Endothelial cell of umbilical vein (primary cell): ENCODE measurements around the gene PPFIBP1. TPM values are rescaled to one million over a fixed set of nuclear protein-coding genes. Genes with fewer than 3 reads are reported as not detected.

ENCODE experiments used
- BruUV-seq: library from RNA; stranded (reverse); fragments of 400-500 nt; replicated peaks from 2 replicates; lab custom pipeline; 2021; lab: Mats Ljungman, UMichigan
- CTCF ChIA-PET: fragments of 300-600, 350-600 bp; sonication (Branson Sonifier 250); formaldehyde crosslinking; loops from one replicate; lab custom pipeline; 2021; ENCODE audit warnings: antibody characterized with exemption, inconsistent platforms; lab: Charles Lee
- POLR2A ChIA-PET: fragments of 300-600, 350-600 bp; sonication (Branson Sonifier 250); formaldehyde crosslinking; loops from one replicate; lab custom pipeline; 2021; ENCODE audit warnings: antibody characterized with exemption, inconsistent platforms; lab: Charles Lee
- DNase-seq: peaks from one replicate; pipeline ENCODE4 v3.0.0-alpha.2; 2011; ENCODE audit warnings: low read depth, low spot score
- FAIRE-seq: peaks from 2 replicates; lab custom pipeline; 2011; peaks lifted over from hg19 to GRCh38; lab: Jason Lieb, UNC
- H2AFZ ChIP-seq: 2 replicates; pipeline ENCODE4 v1.6.0; 2012; ENCODE audit warnings: low read depth, low read length, control low read depth, inconsistent platforms
- H3K27ac ChIP-seq: 2 replicates; pipeline ENCODE4 v1.5.1; 2011; ENCODE audit warnings: low read depth, mild to moderate bottlenecking, control low read depth, low read length, moderate library complexity; ENCODE audit not compliant: insufficient read depth
- H3K27me3 ChIP-seq, 2 experiments: 2 replicates each; pipeline versions ENCODE4 v1.6.0 to v1.6.1; 2011; ENCODE audit warnings: low read length in 2 of 2, mixed read lengths in 1 of 2; ENCODE audit not compliant: control insufficient read depth in 2 of 2, insufficient read depth in 2 of 2
- H3K36me3 ChIP-seq, 2 experiments: 2 replicates in 1 of 2; 3 replicates in 1 of 2; pipeline ENCODE4 v1.5.1; 2011; ENCODE audit warnings: low read length in 2 of 2, mild to moderate bottlenecking in 1 of 2, moderate library complexity in 1 of 2; ENCODE audit not compliant: control insufficient read depth in 2 of 2, insufficient read depth in 2 of 2; ENCODE audit errors: extremely low read depth in 1 of 2
- H3K4me1 ChIP-seq: 3 replicates; pipeline ENCODE4 v1.5.1; 2011; ENCODE audit warnings: mild to moderate bottlenecking, low read length; ENCODE audit not compliant: control insufficient read depth, insufficient read depth; ENCODE audit errors: extremely low read depth
- H3K4me2 ChIP-seq: 2 replicates; pipeline ENCODE4 v1.6.1; 2011; ENCODE audit warnings: low read length, control low read depth, mixed read lengths; ENCODE audit not compliant: insufficient read depth
- H3K4me3 ChIP-seq, 3 experiments: fragments of 200-600 bp in 1 of 3; sonication (generic), shearing (Covaris generic) in 1 of 3; replicated peaks in 1 of 3; 2 replicates each; pipeline ENCODE4 v1.5.1; 2011 to 2016; ENCODE audit warnings: control low read depth in 3 of 3, low read length in 3 of 3, mild to moderate bottlenecking in 2 of 3, inconsistent platforms in 1 of 3, low read depth in 1 of 3, moderate library complexity in 1 of 3; ENCODE audit not compliant: insufficient read depth in 1 of 3
- H3K79me2 ChIP-seq: 2 replicates; pipeline ENCODE4 v1.6.0; 2012; ENCODE audit warnings: low read length, inconsistent platforms; ENCODE audit not compliant: control insufficient read depth, insufficient read depth
- H3K9ac ChIP-seq: replicated peaks from 2 replicates; pipeline ENCODE3; 2011; ENCODE audit warnings: low read length, control low read depth; ENCODE audit not compliant: insufficient read depth; ENCODE audit errors: extremely low read depth
- H3K9me1 ChIP-seq: replicated peaks from 3 replicates; pipeline ENCODE4 v1.6.0; 2011; ENCODE audit warnings: mild to moderate bottlenecking, low read length; ENCODE audit not compliant: control insufficient read depth, insufficient read depth; ENCODE audit errors: extremely low read depth
- H3K9me3 ChIP-seq: replicated peaks from 2 replicates; pipeline ENCODE4 v1.5.1; 2012; ENCODE audit warnings: low read length, inconsistent platforms; ENCODE audit not compliant: control insufficient read depth, insufficient read depth
- H4K20me1 ChIP-seq: replicated peaks from 2 replicates; pipeline ENCODE3; 2011; ENCODE audit warnings: mild to moderate bottlenecking, low read length; ENCODE audit not compliant: control insufficient read depth, insufficient read depth; ENCODE audit errors: extremely low read depth
- CTCF ChIP-seq, 2 donors: IDR thresholded peaks; 1 replicate in 1 of 2; 2 replicates in 1 of 2; pipeline ENCODE4 v1.5.1; 2011; ENCODE audit warnings: low read length in 2 of 2, mild to moderate bottlenecking in 2 of 2, moderate library complexity in 2 of 2, control low read depth in 1 of 2, inconsistent platforms in 1 of 2, low read depth in 1 of 2; ENCODE audit not compliant: insufficient read depth in 1 of 2; ENCODE audit errors: extremely low read depth in 1 of 2
- EZH2 ChIP-seq: IDR thresholded peaks from 2 replicates; pipeline ENCODE4 v1.6.1; 2012; ENCODE audit warnings: borderline replicate concordance, low read depth, mild to moderate bottlenecking, moderate library complexity, low read length, inconsistent platforms; ENCODE audit not compliant: severe bottlenecking
- FOS ChIP-seq: IDR thresholded peaks from 2 replicates; pipeline ENCODE4 v1.6.1; 2011; ENCODE audit warnings: mild to moderate bottlenecking, low read length, moderate library complexity, borderline replicate concordance; ENCODE audit not compliant: insufficient read depth
- GATA2 ChIP-seq: IDR thresholded peaks from 2 replicates; pipeline ENCODE4 v1.7.0; 2011; ENCODE audit warnings: low read depth, mild to moderate bottlenecking, moderate library complexity, mixed read lengths, low read length; ENCODE audit not compliant: insufficient read length, insufficient read depth
- JUN ChIP-seq: IDR thresholded peaks from 2 replicates; pipeline ENCODE4 v1.6.1; 2011; ENCODE audit warnings: borderline replicate concordance, low read depth; ENCODE audit not compliant: insufficient read length, insufficient read depth
- MAX ChIP-seq: IDR thresholded peaks from 2 replicates; pipeline ENCODE4 v1.6.1; 2011; ENCODE audit not compliant: insufficient read depth, insufficient read length
- MYC ChIP-seq: IDR thresholded peaks from one replicate; pipeline ENCODE4 v1.6.1; 2011; ENCODE audit warnings: mild to moderate bottlenecking, low read depth, low read length
- POLR2A ChIP-seq: IDR thresholded peaks from 2 replicates; pipeline ENCODE4 v1.6.1; 2012; ENCODE audit warnings: low read depth, mild to moderate bottlenecking, control low read depth, low read length
- POLR2AphosphoS5 ChIP-seq: IDR thresholded peaks from 2 replicates; pipeline ENCODE4 v1.6.1; 2012; ENCODE audit warnings: low read depth, mild to moderate bottlenecking, control low read depth, low read length, moderate library complexity; ENCODE audit not compliant: insufficient read depth
- dilution Hi-C: fragments of 300-500 bp; cut with MboI; formaldehyde crosslinking; loops from one replicate; pipeline ENCODE4 v1.15.0; 2019; ENCODE audit warnings: low sequenced_read_pairs; ENCODE audit not compliant: extremely low pct_ligation_motif_present
- intact Hi-C: fragments of 100-400 bp; cut with micrococcal nuclease; formaldehyde crosslinking; loops from one replicate; pipeline ENCODE4 v1.10.0; 2022
- polyA plus RNA-seq, 4 experiments: library from polyadenylated mRNA; depleted of rRNA in 3 of 4; stranded (reverse) in 3 of 4; unstranded in 1 of 4; fragments of >200 nt; gene quantifications; 2 replicates each; pipeline versions ENCODE4 v1.2.1 to v1.2.3, GENCODE V29; 2011 to 2012; ENCODE audit warnings: missing spikeins in 1 of 4
- total RNA-seq: library from RNA; stranded (reverse); gene quantifications from 2 replicates; pipeline ENCODE4 v1.2.3, GENCODE V29; 2021

The PPFIBP1 gene
- total and polyA plus RNA-seq, 2 donors (not counting 3 experiments of a cell fraction or from before 2014, with no cell fraction given) = 45.5 to 154 TPM

GRCh38 chr12:27583981-27584380 lies 60.0 kb downstream of the PPFIBP1 start:
- TF ChIP-seq MYC (no peak), JUN (no peak), CTCF (IDR thresholded peaks at IDR 0.05; ENCODE audit: extremely low read depth in 1 of 2, insufficient read depth in 1 of 2, low read depth in 1 of 2, low read length in 2 of 2) (no peak), POLR2AphosphoS5 (no peak), EZH2 (no peak), GATA2 (no peak), POLR2A (no peak), FOS (no peak), MAX (no peak)
- Histone ChIP-seq H3K4me3 (no peak overlapping the region), H3K9me3 (no peaks in the 10 kb centered on the region), H2AFZ (no peak overlapping the region), H3K27me3 (no peaks in the 10 kb centered on the region), H3K4me1 (peaks cover 29% of the 10 kb centered on the region), H3K9me1 (no peaks in the 10 kb centered on the region), H3K36me3 (peaks cover 1 to 3% of the 10 kb centered on the region in 2 experiments), H3K27ac (peak overlapping the region; percentile 8), H3K9ac (no peak overlapping the region), H3K4me2 (no peak overlapping the region), H4K20me1 (no peaks in the 10 kb centered on the region), H3K79me2 (peaks cover 89% of the 10 kb centered on the region)
- FAIRE-seq (no peak), DNase-seq (no peak)
- intact Hi-C loops (no loop called here), dilution Hi-C loops (no loop called here)
- BruUV-seq = no TSS peak
- CTCF ChIA-PET = interaction anchor here (1.3 to 1.7 kb wide), 2 partner anchors 10 to 31 kb away, joined by 4 to 11 read pairs; no protein-coding TSS in a partner anchor
- POLR2A ChIA-PET = no interaction called here
